ENCODE data around the gene SLC29A3.

SLC29A3 gene

GRCh38 chr10:71396711-71397295 is 77.7 kb downstream of the SLC29A3 start, which contains the start of gene CDH23:
TSS of gene CDH23 (plus strand) at chr10:71396920. CDS start at chr10:71439832, 42,912 bp downstream.
- no peak within 1 kb of the TSS for H2BK120ac ChIP-seq (ENCODE audit: low read depth, low read length)
- H2BK15ac ChIP-seq (replicated peaks; ENCODE audit: low read depth): no peak within 1 kb of the TSS
- H4K5ac ChIP-seq (ENCODE audit: low read length): no peak within 1 kb of the TSS
- H3K36me3 ChIP-seq (ENCODE audit: control insufficient read depth, insufficient read depth, low read length): no peaks in the 10 kb centered on the region
- no peak within 1 kb of the TSS for H3K18ac ChIP-seq (ENCODE audit: low read length)
- H2AK5ac ChIP-seq (ENCODE audit: low read length): no peak within 1 kb of the TSS
- peaks cover 6% of the 10 kb centered on the region for H3K4me1 ChIP-seq (ENCODE audit: control insufficient read depth, low read depth, low read length)
- peaks cover 14% of the 10 kb centered on the region for H3K27me3 ChIP-seq (ENCODE audit: insufficient read depth, low read length, poor library complexity)
- no peaks in the 10 kb centered on the region for H3K79me1 ChIP-seq (ENCODE audit: low read length)
- peak within 1 kb of the TSS; percentile 47 for H3K4me3 ChIP-seq (ENCODE audit: low read length)
- H3K56ac ChIP-seq (ENCODE audit: low read length): peak within 1 kb of the TSS; percentile 86
- H3K4me2 ChIP-seq (ENCODE audit: low read length): peak within 1 kb of the TSS; percentile 77
- H3K9ac ChIP-seq (ENCODE audit: low read length): peak within 1 kb of the TSS; percentile 70
- no peak within 1 kb of the TSS for H4K8ac ChIP-seq (ENCODE audit: low read depth, low read length)
- DNase-seq: peak; percentile 66
- H3K23ac ChIP-seq (ENCODE audit: low read length): peak within 1 kb of the TSS; percentile 48
- no peak within 1 kb of the TSS for H3K4ac ChIP-seq (ENCODE audit: low read depth, low read length)
- WGBS (ENCODE audit: extremely low coverage, insufficient coverage, low lambda C conversion rate): no CpG with 5 or more reads among the region's 91 CpGs
- no peak within 1 kb of the TSS for H2BK5ac ChIP-seq (ENCODE audit: low read length)
- H3K79me2 ChIP-seq (ENCODE audit: control insufficient read depth, insufficient read depth, low read length): no peaks in the 10 kb centered on the region
- no peak within 1 kb of the TSS for H3K27ac ChIP-seq (ENCODE audit: low read depth, low read length)

DNA sequence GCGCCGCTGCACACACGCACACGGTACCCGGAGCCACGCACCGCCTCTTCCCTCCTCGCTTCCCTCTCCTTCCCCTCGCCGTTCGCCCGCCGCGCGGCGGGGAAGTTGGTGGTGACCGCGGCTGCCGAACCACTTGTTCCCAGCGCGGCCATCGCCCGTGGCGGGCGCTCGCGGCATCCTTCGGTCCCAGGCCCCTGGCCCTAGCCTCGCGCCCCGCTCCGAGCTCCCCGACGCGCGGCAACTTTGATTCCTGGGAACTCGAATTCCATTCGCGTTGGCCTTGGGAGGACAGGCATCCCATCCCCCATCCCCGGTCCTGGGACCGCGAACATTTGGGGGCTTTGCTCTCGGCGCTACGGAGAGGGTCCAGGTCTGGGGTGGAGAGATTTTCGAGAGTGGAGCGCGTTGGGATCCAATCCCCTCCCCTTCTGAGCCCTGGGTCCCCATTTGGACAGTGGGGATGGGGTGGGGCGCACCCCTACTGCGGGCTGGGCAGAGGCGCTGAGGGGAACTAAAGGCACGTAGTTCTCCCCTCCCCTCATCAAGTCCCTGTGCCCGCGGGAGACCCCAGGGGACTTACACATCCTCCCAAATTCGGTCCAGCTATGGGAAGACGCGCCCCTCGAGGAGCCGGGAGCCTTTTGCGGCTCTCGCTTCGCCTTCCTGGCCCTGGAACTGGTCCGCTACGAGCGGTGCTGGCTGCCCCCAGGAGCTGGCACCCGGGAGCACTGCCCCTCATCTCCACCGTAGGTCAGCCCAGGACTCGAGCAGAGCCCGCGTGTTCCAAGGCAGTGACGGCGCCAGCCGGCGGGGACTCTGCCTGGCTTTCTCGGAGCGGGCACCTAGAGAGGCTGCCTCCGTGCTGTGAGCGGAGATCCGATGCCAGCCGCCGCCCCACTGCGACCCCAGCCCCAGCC is 78.5 kb downstream of the SLC29A3 start:
- peak; percentile 36 for DNase-seq

DNA sequence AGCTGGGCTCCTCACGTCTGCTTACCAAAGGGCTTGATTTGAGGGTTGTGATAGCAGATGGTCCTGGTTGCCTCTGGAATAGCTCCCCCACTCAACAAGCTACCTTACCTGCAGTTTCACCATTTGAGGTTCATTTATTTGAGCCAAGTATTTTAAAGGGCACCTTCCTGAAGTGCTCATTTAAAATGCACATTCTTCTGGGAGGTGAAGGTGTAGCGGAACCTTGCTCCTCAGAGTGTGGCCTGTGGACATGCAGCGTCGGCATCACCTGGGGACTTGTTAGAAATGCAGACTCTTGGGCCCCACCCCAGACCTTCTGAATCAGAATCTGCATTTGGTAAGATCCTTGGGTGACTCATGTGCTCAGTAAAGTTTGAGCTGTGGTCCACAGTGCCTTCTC is 79.9 kb downstream of the SLC29A3 start:
- no peak overlapping the region for H3K27ac ChIP-seq (ENCODE audit: low read depth, low read length)
- no peak overlapping the region for H3K9ac ChIP-seq (ENCODE audit: low read length)
- no peak overlapping the region for H3K4me3 ChIP-seq (ENCODE audit: low read length)
- no peaks in the 10 kb centered on the region for H3K79me2 ChIP-seq (ENCODE audit: control insufficient read depth, insufficient read depth, low read length)
- no peak overlapping the region for H3K23ac ChIP-seq (ENCODE audit: low read length)
- H3K56ac ChIP-seq (ENCODE audit: low read length): no peak overlapping the region
- no peak overlapping the region for H4K8ac ChIP-seq (ENCODE audit: low read depth, low read length)
- H4K5ac ChIP-seq (ENCODE audit: low read length): no peak overlapping the region
- H3K79me1 ChIP-seq (ENCODE audit: low read length): no peaks in the 10 kb centered on the region
- H2BK5ac ChIP-seq (ENCODE audit: low read length): no peak overlapping the region
- no peak overlapping the region for H2BK120ac ChIP-seq (ENCODE audit: low read depth, low read length)
- no peak overlapping the region for H2BK15ac ChIP-seq (replicated peaks; ENCODE audit: low read depth)
- H3K27me3 ChIP-seq (ENCODE audit: insufficient read depth, low read length, poor library complexity): peaks cover 14% of the 10 kb centered on the region
- no CpG with 5 or more reads among the region's 4 CpGs for WGBS (ENCODE audit: extremely low coverage, insufficient coverage, low lambda C conversion rate)
- H3K18ac ChIP-seq (ENCODE audit: low read length): no peak overlapping the region
- no peak for DNase-seq
- H3K4me1 ChIP-seq (ENCODE audit: control insufficient read depth, low read depth, low read length): peaks cover 6% of the 10 kb centered on the region
- no peak overlapping the region for H2AK5ac ChIP-seq (ENCODE audit: low read length)
- H3K36me3 ChIP-seq (ENCODE audit: control insufficient read depth, insufficient read depth, low read length): no peaks in the 10 kb centered on the region
- no peak overlapping the region for H3K4me2 ChIP-seq (ENCODE audit: low read length)
- H3K4ac ChIP-seq (ENCODE audit: low read depth, low read length): no peak overlapping the region

More for the DNA sequence above, 78.5 kb downstream of the SLC29A3 start:
- H3K79me1 ChIP-seq (ENCODE audit: low read length): no peaks in the 10 kb centered on the region
- no peaks in the 10 kb centered on the region for H3K79me2 ChIP-seq (ENCODE audit: control insufficient read depth, insufficient read depth, low read length)
- no peak overlapping the region for H2BK5ac ChIP-seq (ENCODE audit: low read length)
- H2BK15ac ChIP-seq (replicated peaks; ENCODE audit: low read depth): no peak overlapping the region
- H4K8ac ChIP-seq (ENCODE audit: low read depth, low read length): no peak overlapping the region
- WGBS (ENCODE audit: extremely low coverage, insufficient coverage, low lambda C conversion rate): no CpG with 5 or more reads among the region's 82 CpGs
- peaks cover 6% of the 10 kb centered on the region for H3K4me1 ChIP-seq (ENCODE audit: control insufficient read depth, low read depth, low read length)
- no peak overlapping the region for H3K4ac ChIP-seq (ENCODE audit: low read depth, low read length)
- H4K5ac ChIP-seq (ENCODE audit: low read length): no peak overlapping the region
- no peak overlapping the region for H3K27ac ChIP-seq (ENCODE audit: low read depth, low read length)
- H3K18ac ChIP-seq (ENCODE audit: low read length): no peak overlapping the region
- peak overlapping the region; percentile 48 for H3K23ac ChIP-seq (ENCODE audit: low read length)
- peak overlapping the region; percentile 29 for H3K4me3 ChIP-seq (ENCODE audit: low read length)
- no peak overlapping the region for H2BK120ac ChIP-seq (ENCODE audit: low read depth, low read length)
- peak overlapping the region; percentile 63 for H3K9ac ChIP-seq (ENCODE audit: low read length)
- peak overlapping the region; percentile 72 for H3K4me2 ChIP-seq (ENCODE audit: low read length)
- H3K36me3 ChIP-seq (ENCODE audit: control insufficient read depth, insufficient read depth, low read length): no peaks in the 10 kb centered on the region
- H3K27me3 ChIP-seq (ENCODE audit: insufficient read depth, low read length, poor library complexity): peaks cover 14% of the 10 kb centered on the region
- H2AK5ac ChIP-seq (ENCODE audit: low read length): no peak overlapping the region
- H3K56ac ChIP-seq (ENCODE audit: low read length): peak overlapping the region; percentile 86

- no peak for DNase-seq
- no CpG with 5 or more reads among the region's 5 CpGs for WGBS (ENCODE audit: extremely low coverage, insufficient coverage, low lambda C conversion rate)
- Histone ChIP-seq H3K36me3 (ENCODE audit: control insufficient read depth, insufficient read depth, low read length) (no peaks in the 10 kb centered on the region), H3K79me1 (ENCODE audit: low read length) (no peaks in the 10 kb centered on the region), H2BK15ac (replicated peaks; ENCODE audit: low read depth) (no peak overlapping the region), H3K79me2 (ENCODE audit: control insufficient read depth, insufficient read depth, low read length) (no peaks in the 10 kb centered on the region), H3K27ac (ENCODE audit: low read depth, low read length) (no peak overlapping the region), H2AK5ac (ENCODE audit: low read length) (no peak overlapping the region), H2BK5ac (ENCODE audit: low read length) (no peak overlapping the region), H4K8ac (ENCODE audit: low read depth, low read length) (no peak overlapping the region), H2BK120ac (ENCODE audit: low read depth, low read length) (no peak overlapping the region), H4K5ac (ENCODE audit: low read length) (no peak overlapping the region), H3K23ac (ENCODE audit: low read length) (no peak overlapping the region), H3K18ac (ENCODE audit: low read length) (no peak overlapping the region), H3K4me3 (ENCODE audit: low read length) (no peak overlapping the region), H3K4me2 (ENCODE audit: low read length) (no peak overlapping the region), H3K4me1 (ENCODE audit: control insufficient read depth, low read depth, low read length) (peaks cover 6% of the 10 kb centered on the region), H3K4ac (ENCODE audit: low read depth, low read length) (no peak overlapping the region), H3K9ac (ENCODE audit: low read length) (no peak overlapping the region), H3K56ac (ENCODE audit: low read length) (no peak overlapping the region), H3K27me3 (ENCODE audit: insufficient read depth, low read length, poor library complexity) (peaks cover 14% of the 10 kb centered on the region)
Measured at GRCh38 chr10:71399946-71400345, 80.9 kb downstream of the SLC29A3 start.

DNA sequence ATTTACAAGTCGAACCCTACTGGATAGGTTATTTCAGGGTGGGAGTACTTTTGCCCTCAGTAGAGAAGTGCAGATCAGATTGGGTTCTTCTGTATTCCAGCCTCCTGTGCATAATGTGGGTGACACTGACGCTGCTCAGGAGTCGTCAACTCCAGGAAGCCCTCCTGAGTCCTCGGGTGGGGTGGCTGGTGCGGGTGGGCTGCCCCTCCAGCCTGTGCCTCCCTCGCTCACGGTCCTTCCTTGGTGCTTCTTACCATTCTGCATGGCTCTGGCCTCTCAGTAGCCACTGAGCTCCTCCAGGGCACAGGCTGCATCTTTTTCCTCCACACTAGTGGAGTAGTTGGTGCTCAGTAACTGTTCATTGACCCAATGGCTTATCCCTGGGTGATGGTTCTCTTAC is 82.0 kb downstream of the SLC29A3 start:
- no peaks in the 10 kb centered on the region for H3K79me1 ChIP-seq (ENCODE audit: low read length)
- no peak overlapping the region for H3K4me3 ChIP-seq (ENCODE audit: low read length)
- no peak overlapping the region for H4K5ac ChIP-seq (ENCODE audit: low read length)
- no peak overlapping the region for H3K18ac ChIP-seq (ENCODE audit: low read length)
- no peak overlapping the region for H3K4me2 ChIP-seq (ENCODE audit: low read length)
- H2BK15ac ChIP-seq (replicated peaks; ENCODE audit: low read depth): no peak overlapping the region
- H2BK5ac ChIP-seq (ENCODE audit: low read length): no peak overlapping the region
- no peak overlapping the region for H4K8ac ChIP-seq (ENCODE audit: low read depth, low read length)
- H2AK5ac ChIP-seq (ENCODE audit: low read length): no peak overlapping the region
- no peak overlapping the region for H2BK120ac ChIP-seq (ENCODE audit: low read depth, low read length)
- no peak for DNase-seq
- no peak overlapping the region for H3K9ac ChIP-seq (ENCODE audit: low read length)
- peaks cover 4% of the 10 kb centered on the region for H3K4me1 ChIP-seq (ENCODE audit: control insufficient read depth, low read depth, low read length)
- no peak overlapping the region for H3K4ac ChIP-seq (ENCODE audit: low read depth, low read length)
- WGBS (ENCODE audit: extremely low coverage, insufficient coverage, low lambda C conversion rate): no CpG with 5 or more reads among the region's 7 CpGs
- no peak overlapping the region for H3K27ac ChIP-seq (ENCODE audit: low read depth, low read length)
- no peaks in the 10 kb centered on the region for H3K79me2 ChIP-seq (ENCODE audit: control insufficient read depth, insufficient read depth, low read length)
- no peak overlapping the region for H3K56ac ChIP-seq (ENCODE audit: low read length)
- no peak overlapping the region for H3K23ac ChIP-seq (ENCODE audit: low read length)
- peaks cover 14% of the 10 kb centered on the region for H3K27me3 ChIP-seq (ENCODE audit: insufficient read depth, low read length, poor library complexity)
- H3K36me3 ChIP-seq (ENCODE audit: control insufficient read depth, insufficient read depth, low read length): no peaks in the 10 kb centered on the region

All from mesendoderm (in vitro differentiated cells).